ENCODE data around the gene ECHDC3. TPM values are rescaled to one million over a fixed set of nuclear protein-coding genes. Genes with fewer than 3 reads are reported as not detected.

The ECHDC3 gene
- polyA plus RNA-seq, 2 of the 4 experiments (the other 2 are of a cell fraction), result 6.0 to 6.1 TPM

DNA sequence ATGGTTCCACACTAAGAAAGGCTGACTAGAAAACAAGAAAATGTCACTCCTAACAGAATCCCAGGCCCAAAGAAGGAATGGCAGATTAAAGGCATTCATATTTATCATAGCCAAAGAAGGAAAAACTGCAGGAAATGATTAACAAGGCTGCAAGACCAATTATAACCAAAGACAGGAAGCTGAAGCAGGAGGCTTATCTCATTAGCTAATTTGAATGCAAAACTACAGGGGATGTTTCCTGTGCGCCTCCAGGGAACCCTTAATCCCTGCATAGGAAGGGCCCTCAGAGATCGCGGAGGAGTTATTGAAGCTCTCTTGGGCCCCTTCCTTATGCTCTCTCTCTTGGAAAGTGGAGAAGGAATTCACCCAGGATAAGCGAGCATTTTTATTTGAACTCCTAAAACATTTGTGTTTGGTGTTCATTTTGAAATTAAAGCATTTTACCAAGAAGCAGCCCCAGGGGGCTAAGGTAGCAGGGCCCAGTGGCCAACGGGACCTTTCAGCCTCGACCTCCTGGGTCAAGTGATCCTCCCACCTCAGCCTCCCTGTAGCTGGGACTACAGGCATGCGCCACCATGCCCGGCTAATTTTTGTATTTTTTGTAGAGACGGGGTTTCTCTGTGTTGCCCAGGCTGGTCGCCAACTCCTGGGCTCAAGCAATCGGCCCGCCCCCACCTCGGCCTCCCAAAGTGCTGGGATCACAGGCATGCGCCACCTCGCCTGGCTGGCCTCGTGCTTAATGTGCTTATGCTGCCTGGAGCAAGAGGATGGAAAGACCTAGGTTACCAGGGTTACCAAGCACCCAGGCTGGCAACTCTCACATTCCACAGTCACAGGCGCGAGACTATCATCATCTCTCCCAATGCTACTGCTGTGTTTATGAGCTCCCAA, 56.9 kb downstream of the ECHDC3 start:
- ChIA-PET POLR2A (no interaction called here), CTCF (interaction anchor here (0.8 to 5.0 kb wide), 7 partner anchors 11 to 204 kb away, joined by 3 to 27 read pairs (median 7); no protein-coding TSS in a partner anchor)
- Histone ChIP-seq H3K27ac (no peak overlapping the region), H3K9me3 (no peaks in the 10 kb centered on the region), H3K4me2 (no peak overlapping the region), H3K4me1 (peaks cover 22% of the 10 kb centered on the region), H3K4me3 (no peak overlapping the region)
- DNase-seq (ENCODE audit: low read depth in 1 of 2, low spot score in 1 of 2) (no peak), FAIRE-seq (no peak), ATAC-seq (no peak)
- 91% methylated on average over 18 of the region's 18 CpGs for WGBS (ENCODE audit: missing lambda C conversion rate)
- TF ChIP-seq NR3C1 (IDR thresholded peaks at IDR 0.05), result no peak
- TF ChIP-seq POLR2AphosphoS2 (conservative IDR thresholded peaks at IDR 0.05; ENCODE audit: low read length), result no peak
- TF ChIP-seq PHF8 (IDR thresholded peaks at IDR 0.05; ENCODE audit: borderline replicate concordance, low read depth), result no peak

DNA sequence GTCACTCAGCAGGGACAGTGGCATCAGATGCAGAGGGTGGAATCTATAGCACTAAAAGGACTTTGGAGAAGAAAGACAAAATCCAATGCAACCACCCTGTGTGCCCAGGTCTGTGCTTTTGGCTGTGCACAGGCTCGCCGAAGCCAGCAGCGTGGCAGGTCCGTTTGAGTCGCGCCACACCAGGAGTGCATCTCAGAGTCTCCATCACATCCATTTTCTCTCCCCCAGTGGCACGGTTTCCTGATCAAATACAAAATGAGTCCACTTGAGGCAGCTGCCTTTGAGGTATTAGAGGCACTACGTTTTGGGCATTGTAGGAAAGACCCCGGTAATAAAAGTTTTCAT, 57.5 kb downstream of the ECHDC3 start:
- FAIRE-seq, result no peak
- 92% methylated on average over 9 of the region's 9 CpGs for WGBS (ENCODE audit: missing lambda C conversion rate)
- POLR2A ChIA-PET, result no interaction called here

More for the DNA sequence above, 57.5 kb downstream of the ECHDC3 start:
- no peak for ATAC-seq
- Histone ChIP-seq H3K9me3 (no peaks in the 10 kb centered on the region), H3K4me1 (peaks cover 16% of the 10 kb centered on the region), H3K4me2 (no peak overlapping the region), H3K27ac (no peak overlapping the region), H3K4me3 (no peak overlapping the region)
- no peak for DNase-seq (ENCODE audit: low read depth in 1 of 2, low spot score in 1 of 2)
- CTCF ChIA-PET, result interaction anchor here (0.7 to 5.0 kb wide), 6 partner anchors 11 to 187 kb away, joined by 3 to 27 read pairs (median 6); no protein-coding TSS in a partner anchor
- TF ChIP-seq, protein P1, sequence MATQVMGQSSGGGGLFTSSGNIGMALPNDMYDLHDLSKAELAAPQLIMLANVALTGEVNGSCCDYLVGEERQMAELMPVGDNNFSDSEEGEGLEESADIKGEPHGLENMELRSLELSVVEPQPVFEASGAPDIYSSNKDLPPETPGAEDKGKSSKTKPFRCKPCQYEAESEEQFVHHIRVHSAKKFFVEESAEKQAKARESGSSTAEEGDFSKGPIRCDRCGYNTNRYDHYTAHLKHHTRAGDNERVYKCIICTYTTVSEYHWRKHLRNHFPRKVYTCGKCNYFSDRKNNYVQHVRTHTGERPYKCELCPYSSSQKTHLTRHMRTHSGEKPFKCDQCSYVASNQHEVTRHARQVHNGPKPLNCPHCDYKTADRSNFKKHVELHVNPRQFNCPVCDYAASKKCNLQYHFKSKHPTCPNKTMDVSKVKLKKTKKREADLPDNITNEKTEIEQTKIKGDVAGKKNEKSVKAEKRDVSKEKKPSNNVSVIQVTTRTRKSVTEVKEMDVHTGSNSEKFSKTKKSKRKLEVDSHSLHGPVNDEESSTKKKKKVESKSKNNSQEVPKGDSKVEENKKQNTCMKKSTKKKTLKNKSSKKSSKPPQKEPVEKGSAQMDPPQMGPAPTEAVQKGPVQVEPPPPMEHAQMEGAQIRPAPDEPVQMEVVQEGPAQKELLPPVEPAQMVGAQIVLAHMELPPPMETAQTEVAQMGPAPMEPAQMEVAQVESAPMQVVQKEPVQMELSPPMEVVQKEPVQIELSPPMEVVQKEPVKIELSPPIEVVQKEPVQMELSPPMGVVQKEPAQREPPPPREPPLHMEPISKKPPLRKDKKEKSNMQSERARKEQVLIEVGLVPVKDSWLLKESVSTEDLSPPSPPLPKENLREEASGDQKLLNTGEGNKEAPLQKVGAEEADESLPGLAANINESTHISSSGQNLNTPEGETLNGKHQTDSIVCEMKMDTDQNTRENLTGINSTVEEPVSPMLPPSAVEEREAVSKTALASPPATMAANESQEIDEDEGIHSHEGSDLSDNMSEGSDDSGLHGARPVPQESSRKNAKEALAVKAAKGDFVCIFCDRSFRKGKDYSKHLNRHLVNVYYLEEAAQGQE (IDR thresholded peaks at IDR 0.05), result no peak
- TF ChIP-seq, protein P2, sequence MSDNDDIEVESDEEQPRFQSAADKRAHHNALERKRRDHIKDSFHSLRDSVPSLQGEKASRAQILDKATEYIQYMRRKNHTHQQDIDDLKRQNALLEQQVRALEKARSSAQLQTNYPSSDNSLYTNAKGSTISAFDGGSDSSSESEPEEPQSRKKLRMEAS (IDR thresholded peaks at IDR 0.05), result no peak
- TF ChIP-seq RCOR1 (IDR thresholded peaks at IDR 0.05; ENCODE audit: low read depth, low read length) (no peak), POLR2AphosphoS2 (conservative IDR thresholded peaks at IDR 0.05; ENCODE audit: low read length) (no peak), GATA3 (IDR thresholded peaks at IDR 0.05; ENCODE audit: borderline replicate concordance) (no peak), HEYL (CRISPR knock-in tag; IDR thresholded peaks at IDR 0.05) (no peak), HOXB13 (CRISPR knock-in tag; IDR thresholded peaks at IDR 0.05; ENCODE audit: low read depth) (no peak), CBX2 (IDR thresholded peaks at IDR 0.05; ENCODE audit: borderline replicate concordance, low read depth) (no peak), KDM1A (IDR thresholded peaks at IDR 0.05; ENCODE audit: low read depth) (no peak), POLR2A (IDR thresholded peaks at IDR 0.05; ENCODE audit: low read length) (no peak)
- TF ChIP-seq, protein P3, sequence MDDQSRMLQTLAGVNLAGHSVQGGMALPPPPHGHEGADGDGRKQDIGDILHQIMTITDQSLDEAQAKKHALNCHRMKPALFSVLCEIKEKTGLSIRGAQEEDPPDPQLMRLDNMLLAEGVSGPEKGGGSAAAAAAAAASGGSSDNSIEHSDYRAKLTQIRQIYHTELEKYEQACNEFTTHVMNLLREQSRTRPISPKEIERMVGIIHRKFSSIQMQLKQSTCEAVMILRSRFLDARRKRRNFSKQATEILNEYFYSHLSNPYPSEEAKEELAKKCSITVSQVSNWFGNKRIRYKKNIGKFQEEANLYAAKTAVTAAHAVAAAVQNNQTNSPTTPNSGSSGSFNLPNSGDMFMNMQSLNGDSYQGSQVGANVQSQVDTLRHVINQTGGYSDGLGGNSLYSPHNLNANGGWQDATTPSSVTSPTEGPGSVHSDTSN (IDR thresholded peaks at IDR 0.05), result no peak
- TF ChIP-seq, protein P4, sequence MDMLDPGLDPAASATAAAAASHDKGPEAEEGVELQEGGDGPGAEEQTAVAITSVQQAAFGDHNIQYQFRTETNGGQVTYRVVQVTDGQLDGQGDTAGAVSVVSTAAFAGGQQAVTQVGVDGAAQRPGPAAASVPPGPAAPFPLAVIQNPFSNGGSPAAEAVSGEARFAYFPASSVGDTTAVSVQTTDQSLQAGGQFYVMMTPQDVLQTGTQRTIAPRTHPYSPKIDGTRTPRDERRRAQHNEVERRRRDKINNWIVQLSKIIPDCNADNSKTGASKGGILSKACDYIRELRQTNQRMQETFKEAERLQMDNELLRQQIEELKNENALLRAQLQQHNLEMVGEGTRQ (IDR thresholded peaks at IDR 0.05), result no peak
- TF ChIP-seq, protein P5, sequence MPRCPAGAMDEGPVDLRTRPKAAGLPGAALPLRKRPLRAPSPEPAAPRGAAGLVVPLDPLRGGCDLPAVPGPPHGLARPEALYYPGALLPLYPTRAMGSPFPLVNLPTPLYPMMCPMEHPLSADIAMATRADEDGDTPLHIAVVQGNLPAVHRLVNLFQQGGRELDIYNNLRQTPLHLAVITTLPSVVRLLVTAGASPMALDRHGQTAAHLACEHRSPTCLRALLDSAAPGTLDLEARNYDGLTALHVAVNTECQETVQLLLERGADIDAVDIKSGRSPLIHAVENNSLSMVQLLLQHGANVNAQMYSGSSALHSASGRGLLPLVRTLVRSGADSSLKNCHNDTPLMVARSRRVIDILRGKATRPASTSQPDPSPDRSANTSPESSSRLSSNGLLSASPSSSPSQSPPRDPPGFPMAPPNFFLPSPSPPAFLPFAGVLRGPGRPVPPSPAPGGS (IDR thresholded peaks at IDR 0.05), result no peak
- TF ChIP-seq, protein P6, sequence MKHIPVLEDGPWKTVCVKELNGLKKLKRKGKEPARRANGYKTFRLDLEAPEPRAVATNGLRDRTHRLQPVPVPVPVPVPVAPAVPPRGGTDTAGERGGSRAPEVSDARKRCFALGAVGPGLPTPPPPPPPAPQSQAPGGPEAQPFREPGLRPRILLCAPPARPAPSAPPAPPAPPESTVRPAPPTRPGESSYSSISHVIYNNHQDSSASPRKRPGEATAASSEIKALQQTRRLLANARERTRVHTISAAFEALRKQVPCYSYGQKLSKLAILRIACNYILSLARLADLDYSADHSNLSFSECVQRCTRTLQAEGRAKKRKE (CRISPR knock-in tag; IDR thresholded peaks at IDR 0.05; ENCODE audit: low read depth), result no peak
- TF ChIP-seq, protein P7, sequence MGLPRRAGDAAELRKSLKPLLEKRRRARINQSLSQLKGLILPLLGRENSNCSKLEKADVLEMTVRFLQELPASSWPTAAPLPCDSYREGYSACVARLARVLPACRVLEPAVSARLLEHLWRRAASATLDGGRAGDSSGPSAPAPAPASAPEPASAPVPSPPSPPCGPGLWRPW (IDR thresholded peaks at IDR 0.05), result no peak
